DMS53 (cell line): ENCODE results near the gene PROM2.

Experiments
- DNase-seq: peaks from one replicate; lab custom pipeline; 2025; lab: John Stamatoyannopoulos, UW

PROM2 gene

GRCh38 chr2:95308426-95308990 lies 34.3 kb downstream of the PROM2 start:
- DNase-seq, result no peak

GRCh38 chr2:95309599-95309998 lies 35.4 kb downstream of the PROM2 start:
- no peak for DNase-seq

- DNase-seq, result no peak
Measured at GRCh38 chr2:95310216-95310615, 36.0 kb downstream of the PROM2 start.

- no peak for DNase-seq
Measured at GRCh38 chr2:95310651-95311050, 36.4 kb downstream of the PROM2 start.

- DNase-seq, result no peak
Measured at GRCh38 chr2:95311815-95312542, 37.7 kb downstream of the PROM2 start.

- DNase-seq, result no peak
Measured at GRCh38 chr2:95312543-95313201, 38.4 kb downstream of the PROM2 start.

GRCh38 chr2:95313296-95314131 lies 39.3 kb downstream of the PROM2 start:
- peak; percentile 83 for DNase-seq

- no peak for DNase-seq
Measured at GRCh38 chr2:95314598-95314963, 40.3 kb downstream of the PROM2 start.

GRCh38 chr2:95314964-95315611 lies 40.8 kb downstream of the PROM2 start:
- DNase-seq, result peak; percentile 87

- DNase-seq, result no peak
Measured at GRCh38 chr2:95315801-95316411, 41.7 kb downstream of the PROM2 start.

- DNase-seq, result no peak
Measured at GRCh38 chr2:95316466-95317122, 42.3 kb downstream of the PROM2 start.

GRCh38 chr2:95317123-95317500 lies 42.9 kb downstream of the PROM2 start:
- no peak for DNase-seq

GRCh38 chr2:95317665-95318425 lies 43.6 kb downstream of the PROM2 start:
- DNase-seq, result no peak

GRCh38 chr2:95318431-95319220 lies 44.4 kb downstream of the PROM2 start:
- DNase-seq, result no peak

- no peak for DNase-seq
Measured at GRCh38 chr2:95319481-95320343, 45.5 kb downstream of the PROM2 start.

GRCh38 chr2:95320344-95320712 lies 46.1 kb downstream of the PROM2 start:
- no peak for DNase-seq

- no peak for DNase-seq
Measured at GRCh38 chr2:95320986-95321767, 46.9 kb downstream of the PROM2 start.
